GM18502 (cell line): ENCODE results near the gene PPM1L.
"Not testable (repeated sequence)": the region's sequence is repeated elsewhere in the genome, so short reads cannot be mapped to it uniquely, and the experiment has no call there.

ENCODE experiments used
- ATAC-seq: cut with Tn5 transposase; IDR thresholded peaks from one replicate; pipeline ENCODE4 v1.9.1; 2021; ENCODE audit warnings: mild to moderate bottlenecking; ENCODE audit not compliant: unreplicated experiment, poor library complexity

The PPM1L gene

DNA sequence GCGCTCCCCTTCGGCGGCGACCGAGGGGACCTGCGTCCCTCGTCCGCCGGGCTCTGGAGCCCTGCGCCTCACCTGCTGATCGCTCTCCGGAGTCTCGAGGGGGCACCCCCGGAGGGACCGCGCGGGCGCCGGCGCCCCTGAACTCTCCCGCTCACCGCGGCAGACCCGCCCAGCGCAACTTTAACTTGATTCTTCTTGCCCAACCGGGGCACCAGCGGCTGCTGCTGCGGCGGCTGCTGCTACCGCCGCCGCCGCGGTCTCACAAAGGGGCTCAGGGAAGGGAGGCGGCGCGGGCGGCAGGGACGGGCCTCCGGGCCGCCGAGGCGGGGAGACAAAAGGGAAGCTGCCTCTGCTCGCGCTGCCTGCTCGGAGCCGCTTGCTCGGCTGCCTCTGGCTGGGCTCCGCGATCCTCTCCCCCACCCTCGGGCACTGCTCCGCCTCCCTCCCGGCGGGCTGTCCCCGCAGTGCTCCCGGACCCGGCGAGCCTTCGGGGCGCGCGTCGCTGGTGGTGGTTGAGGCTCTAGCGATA, at the start of gene PPM1L:
PPM1L (plus strand) TSS at position 456 of the 529 bp plus-strand sequence.
- ATAC-seq: peak; percentile 54

DNA sequence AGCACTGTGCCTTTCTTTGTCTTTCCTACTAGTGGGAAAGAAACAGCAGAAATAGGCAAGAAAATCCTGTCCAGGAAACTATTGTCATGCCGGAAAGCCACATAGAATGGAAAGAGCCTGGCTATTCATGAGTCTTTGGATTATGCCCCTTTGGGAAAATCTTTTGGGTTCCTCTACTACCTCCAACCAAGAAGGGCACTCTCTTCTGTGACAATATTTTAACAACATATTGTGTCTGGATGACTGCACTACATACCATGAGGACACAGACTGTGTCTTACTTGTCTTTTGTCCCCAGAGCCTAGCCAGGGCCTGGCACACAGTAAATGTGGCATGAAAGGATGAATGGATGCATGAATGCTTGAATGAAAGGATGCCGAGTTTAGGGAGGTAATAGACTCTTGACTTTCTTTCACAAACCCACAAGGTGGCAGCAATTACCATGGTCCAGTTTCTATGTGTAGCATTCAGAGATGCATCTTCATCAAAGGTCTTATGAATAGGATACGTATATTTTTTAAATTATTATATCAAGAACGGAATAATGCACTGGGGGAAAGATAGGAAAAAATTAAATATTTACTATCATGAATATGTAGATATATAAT, 48.7 kb upstream of the PPM1L start:
- ATAC-seq: peak; percentile 69

DNA sequence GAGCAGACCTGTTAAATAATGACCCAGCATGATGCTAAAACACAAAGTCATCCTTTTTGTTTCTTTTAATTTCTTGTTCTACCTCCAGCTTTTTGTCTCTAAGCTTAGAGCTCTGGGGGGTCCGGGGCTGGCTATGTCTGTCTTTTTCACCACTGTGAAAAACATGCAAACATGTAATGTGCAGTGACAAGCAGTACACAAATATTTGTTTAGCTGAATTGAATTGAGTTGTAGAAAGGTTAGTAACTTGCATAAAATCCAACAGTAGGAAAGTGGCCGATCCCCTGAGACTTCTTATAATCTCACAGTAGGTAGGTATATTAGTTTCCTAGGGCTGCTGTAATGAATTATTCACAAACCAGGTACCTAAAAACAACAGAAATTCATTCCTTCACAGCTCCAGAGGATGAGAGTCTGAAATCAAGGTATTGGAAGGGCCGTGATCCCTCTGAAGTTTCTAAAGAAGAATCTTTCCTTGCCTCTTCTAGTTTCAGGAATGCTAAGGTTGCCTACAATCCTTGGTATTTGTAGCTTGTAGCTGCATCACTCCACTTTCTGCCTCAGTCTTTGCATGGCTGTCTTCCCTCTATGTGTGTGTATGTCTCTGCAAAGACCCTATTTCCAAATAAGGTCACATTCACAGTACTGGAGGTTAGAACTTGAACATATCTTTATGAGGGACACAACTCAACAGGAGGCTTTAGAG, 46.4 kb upstream of the PPM1L start:
- no peak for ATAC-seq

GRCh38 chr3:160713144-160713543, 42.9 kb upstream of the PPM1L start:
- not testable (repeated sequence) for ATAC-seq

DNA sequence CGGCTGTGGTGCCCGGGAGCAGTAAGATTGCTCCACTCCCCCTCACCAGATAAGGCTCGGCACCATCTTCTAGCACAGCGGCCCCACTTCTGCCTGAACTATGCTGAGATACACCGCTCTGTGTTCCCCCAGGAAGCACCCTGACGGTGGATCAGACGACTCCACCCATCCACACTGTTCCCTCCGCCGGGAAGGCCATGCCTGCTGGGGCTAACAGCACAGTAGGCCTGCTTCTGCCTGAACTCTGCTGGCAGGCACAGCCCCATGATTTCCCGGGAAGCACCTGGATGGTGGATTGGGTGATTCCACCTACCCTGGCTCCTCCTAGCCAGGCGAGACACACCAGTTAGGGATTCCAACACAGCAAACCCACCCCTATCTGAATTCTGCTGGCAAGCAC, 36.3 kb upstream of the PPM1L start:
- no peak for ATAC-seq

DNA sequence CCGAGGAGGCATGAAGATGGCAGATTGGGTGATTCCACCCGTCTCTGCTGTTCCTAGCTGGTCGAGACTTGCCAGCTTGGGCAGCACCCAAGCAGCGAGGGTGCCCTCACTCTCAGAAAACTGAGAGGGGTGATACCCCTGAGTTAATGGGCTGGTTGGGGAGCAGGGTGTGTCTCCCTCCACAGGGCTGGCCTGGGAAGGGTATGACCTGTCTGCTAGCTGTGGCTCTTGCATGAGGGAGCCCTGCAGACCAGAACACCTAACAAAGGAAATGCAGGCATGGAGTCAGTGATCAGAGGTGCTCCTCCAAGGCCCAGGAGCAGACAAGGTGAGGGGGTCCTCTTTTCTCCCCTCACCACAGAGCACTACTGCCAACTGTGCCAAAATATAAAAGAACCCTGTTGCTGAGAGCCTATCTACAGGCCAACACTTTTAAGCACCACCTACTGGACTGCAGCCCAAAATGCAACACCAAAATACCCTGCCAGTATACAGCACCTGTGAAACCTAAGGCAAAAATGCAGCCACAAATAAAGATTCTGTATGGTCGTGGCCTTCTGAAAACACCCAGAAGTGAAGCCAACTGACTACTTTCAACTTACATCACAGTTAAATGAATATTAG, 35.8 kb upstream of the PPM1L start:
- peak; percentile 78 for ATAC-seq

DNA sequence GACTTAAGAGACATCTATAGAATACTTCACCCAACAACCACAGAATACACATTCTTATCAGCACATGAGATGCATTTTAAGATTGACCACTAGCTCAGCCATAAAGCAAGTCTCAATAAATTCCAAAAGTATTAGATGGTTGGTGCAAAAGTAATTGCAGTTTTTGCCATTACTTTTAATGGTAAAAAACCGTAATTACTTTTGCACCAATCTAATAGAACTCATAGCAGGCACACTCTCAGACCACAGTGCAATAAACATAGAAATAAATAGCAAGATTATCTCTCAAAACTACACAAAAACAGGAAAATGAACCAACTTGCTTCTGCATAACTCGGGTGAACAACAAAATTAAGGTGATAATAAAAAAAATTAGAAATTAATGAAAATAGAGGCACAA, 33.7 kb upstream of the PPM1L start:
- no peak for ATAC-seq

DNA sequence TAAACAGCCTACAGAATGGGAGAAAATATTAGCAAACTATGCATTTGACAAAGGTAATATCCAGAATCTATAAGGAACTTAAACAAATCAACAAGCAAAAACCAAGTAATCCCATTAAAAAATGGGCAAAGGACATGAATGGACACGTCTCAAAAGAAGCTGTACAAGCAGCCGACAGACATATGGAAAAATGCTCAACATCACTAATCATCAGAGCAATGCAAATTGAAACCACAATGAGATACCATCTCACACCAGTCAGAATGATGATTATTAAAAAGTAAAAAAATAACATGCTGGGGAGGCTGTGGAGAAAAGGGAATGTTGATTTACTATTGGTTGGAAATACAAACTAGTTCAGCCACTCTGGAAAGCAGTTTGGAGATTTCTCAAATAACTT, 30.7 kb upstream of the PPM1L start:
- ATAC-seq: no peak

GRCh38 chr3:160735826-160736225, 20.2 kb upstream of the PPM1L start:
- no peak for ATAC-seq

DNA sequence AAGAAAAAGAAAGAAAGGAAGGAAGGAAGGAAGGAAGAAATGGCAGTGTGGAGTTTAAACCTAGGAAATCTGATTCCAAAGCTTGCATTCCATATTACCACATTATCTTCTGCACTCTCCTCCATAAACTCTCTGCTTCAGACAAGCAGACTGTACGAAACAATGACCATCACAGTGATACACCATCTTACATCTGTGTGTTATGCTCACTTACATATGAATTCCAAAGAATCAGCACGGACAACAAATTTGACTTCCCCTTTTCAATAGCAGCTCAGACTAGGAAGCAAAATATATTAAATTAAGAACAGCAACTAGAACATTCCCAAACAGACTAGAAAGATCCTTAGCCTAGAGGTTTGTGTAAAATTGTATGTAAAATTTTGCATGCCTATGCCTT, 18.0 kb upstream of the PPM1L start:
- ATAC-seq: no peak

- ATAC-seq: no peak
Measured at GRCh38 chr3:160739079-160739478, 17.0 kb upstream of the PPM1L start.

GRCh38 chr3:160746976-160747375, 9.1 kb upstream of the PPM1L start:
- no peak for ATAC-seq

DNA sequence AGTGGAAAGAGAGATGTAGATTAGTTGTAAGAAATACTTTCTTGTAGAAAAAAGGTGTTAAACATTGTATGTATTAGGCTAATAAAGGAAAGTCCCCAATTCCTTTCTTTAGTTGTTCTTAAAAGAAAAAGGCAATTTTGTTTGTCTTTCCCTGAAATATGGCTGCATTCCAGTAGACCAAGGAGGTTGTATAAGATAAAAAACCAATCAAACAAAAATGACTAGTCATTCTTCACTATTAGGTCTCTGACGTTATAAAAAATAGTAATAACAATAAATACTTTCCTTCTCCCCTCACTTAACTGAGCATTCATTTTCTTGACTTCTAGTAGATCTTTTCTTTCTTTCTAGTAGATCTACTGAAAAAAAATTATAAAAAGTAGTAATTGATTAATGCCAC, 8.6 kb upstream of the PPM1L start:
- no peak for ATAC-seq

GRCh38 chr3:160748231-160748630, 7.8 kb upstream of the PPM1L start:
- ATAC-seq: no peak

GRCh38 chr3:160748787-160749186, 7.2 kb upstream of the PPM1L start:
- ATAC-seq: no peak

- no peak for ATAC-seq
Measured at GRCh38 chr3:160753953-160754352, 2.1 kb upstream of the PPM1L start.

DNA sequence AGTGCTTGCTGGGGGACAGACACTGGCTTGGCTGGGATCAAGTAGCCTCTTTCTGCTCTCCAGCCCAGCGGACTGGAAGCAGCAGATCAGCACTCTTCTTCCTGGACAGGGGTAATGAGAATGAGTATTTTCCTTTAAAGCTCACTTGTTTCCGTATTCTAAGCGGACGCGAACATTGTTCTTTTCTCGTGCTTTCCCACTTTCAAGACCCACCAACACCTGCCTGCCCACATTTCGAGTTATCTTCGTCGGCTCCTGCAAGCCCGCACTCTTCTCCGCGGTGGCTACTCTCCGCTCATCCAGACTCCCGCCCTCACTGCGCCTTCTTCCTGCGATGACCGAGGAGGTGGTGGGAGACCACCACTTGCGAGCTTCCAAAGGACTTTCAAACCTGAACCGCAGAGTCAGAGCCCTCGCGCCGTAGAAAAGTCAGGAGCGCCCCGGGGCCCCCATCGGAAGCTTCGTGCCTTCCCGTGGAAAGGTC, 1.6 kb upstream of the PPM1L start:
- no peak for ATAC-seq

DNA sequence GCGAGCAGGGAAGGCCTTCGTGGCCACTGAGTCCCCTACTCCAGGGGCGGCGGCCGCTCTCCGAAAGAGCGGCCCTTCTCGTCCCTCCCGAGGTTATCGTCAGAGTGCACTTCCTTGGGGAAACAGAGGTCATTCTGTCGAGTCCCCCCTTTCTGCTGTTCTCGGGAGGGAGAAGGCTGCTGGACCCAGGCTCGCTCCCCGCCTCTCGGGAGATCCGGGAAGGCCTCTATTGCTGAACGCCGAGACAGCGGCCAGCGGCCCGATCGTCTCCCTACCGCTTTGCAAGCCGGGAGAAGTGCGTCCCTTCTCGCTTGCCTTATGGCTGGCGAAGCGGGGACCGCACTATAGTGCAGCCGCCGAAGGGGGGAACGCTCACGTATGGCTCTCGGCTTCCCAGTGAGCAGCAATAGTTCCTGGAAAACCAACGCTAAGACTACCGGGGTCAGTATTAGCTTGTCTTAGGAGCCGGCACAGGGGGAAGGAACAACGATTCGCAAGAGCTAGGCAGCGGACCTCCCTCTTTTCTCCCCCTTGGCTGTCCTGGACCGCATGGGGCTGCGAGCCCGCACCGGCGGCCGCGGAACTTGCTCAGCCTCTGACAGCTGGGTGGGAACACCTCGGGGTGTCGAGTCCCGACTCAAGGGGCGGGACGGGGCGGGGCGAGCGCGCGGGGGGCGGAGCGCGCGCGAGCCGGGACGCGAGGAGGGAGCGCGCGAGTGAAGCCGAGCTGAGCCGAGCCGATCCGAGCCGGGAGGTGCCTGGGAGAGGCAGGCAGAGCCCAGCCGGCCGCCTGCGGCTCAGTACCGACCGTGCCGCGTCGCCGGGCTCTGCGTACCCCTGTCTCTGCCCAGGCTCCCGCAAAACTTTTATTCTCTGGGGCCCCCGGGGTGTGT, 930 bp upstream of the PPM1L start:
- peak; percentile 90 for ATAC-seq

- ATAC-seq: no peak
Measured at GRCh38 chr3:160757233-160758106, 1.4 kb downstream of the PPM1L start.
